ENCODE measurements around the gene CATSPERZ. TPM values are rescaled to one million over a fixed set of nuclear protein-coding genes. Genes with fewer than 3 reads are reported as not detected.
A peak's percentile ranks its signal among the peaks of the same experiment; 100 is the strongest.

The CATSPERZ gene
- total and polyA plus RNA-seq, 2 of the 13 experiments (the other 11 are each of a cell fraction or from before 2014, with no cell fraction given) = 0.22 to 0.48 TPM

- no peak for TF ChIP-seq IKZF4 (CRISPR knock-in tag; IDR thresholded peaks at IDR 0.05; ENCODE audit: borderline replicate concordance, low read depth, not compliant biosample characterization)
- TF ChIP-seq ZNF547 (CRISPR knock-in tag; IDR thresholded peaks at IDR 0.05) = no peak
- TF ChIP-seq TSC22D2 (CRISPR knock-in tag; IDR thresholded peaks at IDR 0.05; ENCODE audit: borderline replicate concordance) = no peak
- no peak for TF ChIP-seq ZNF451 (CRISPR knock-in tag; IDR thresholded peaks at IDR 0.05)
- TF ChIP-seq BRD4 (CRISPR knock-in tag; IDR thresholded peaks at IDR 0.05) = 0 out of 2 replicates have a peak, but pooled peaks have one; percentile 42
- TF ChIP-seq ZSCAN29 (CRISPR knock-in tag; conservative IDR thresholded peaks at IDR 0.05) = no peak
- no peak for TF ChIP-seq ZFYVE20 (CRISPR knock-in tag; IDR thresholded peaks at IDR 0.05; ENCODE audit: borderline replicate concordance, low read depth)
- no peak for TF ChIP-seq TBP (CRISPR knock-in tag; IDR thresholded peaks at IDR 0.05)
- TF ChIP-seq ZNF17 (CRISPR knock-in tag; IDR thresholded peaks at IDR 0.05) = no peak
- TF ChIP-seq CHD2 (IDR thresholded peaks at IDR 0.05; ENCODE audit: low read depth, low read length) = no peak
- no peak for TF ChIP-seq ZNF574 (CRISPR knock-in tag; IDR thresholded peaks at IDR 0.05)
- TF ChIP-seq ETV5 (CRISPR knock-in tag; IDR thresholded peaks at IDR 0.05; ENCODE audit: borderline replicate concordance) = no peak
- TF ChIP-seq ZC3H13 (CRISPR knock-in tag; IDR thresholded peaks at IDR 0.05) = 0 out of 2 replicates have a peak, but pooled peaks have one; percentile 23
- no peak for TF ChIP-seq SMAD9 (CRISPR knock-in tag; IDR thresholded peaks at IDR 0.05)
- TF ChIP-seq SRSF9 (IDR thresholded peaks at IDR 0.05; ENCODE audit: borderline replicate concordance, insufficient read depth, low read depth, low read length, poor library complexity, severe bottlenecking) = no peak
- no peak for TF ChIP-seq NR1H2 (CRISPR knock-in tag; IDR thresholded peaks at IDR 0.05; ENCODE audit: borderline replicate concordance, low read depth)
- TF ChIP-seq RAD21 (CRISPR knock-in tag; IDR thresholded peaks at IDR 0.05) = peak; percentile 49; the same call in 1 of the 2 replicates
- 0 out of 2 replicates have a peak, but pooled peaks have one; percentile 2 for TF ChIP-seq FOSL2 (CRISPR knock-in tag; IDR thresholded peaks at IDR 0.05)
- TF ChIP-seq ZNF441 (CRISPR knock-in tag; IDR thresholded peaks at IDR 0.05; ENCODE audit: borderline replicate concordance) = 0 out of 2 replicates have a peak, but pooled peaks have one; percentile 12
- no peak for TF ChIP-seq NR2C2 (CRISPR knock-in tag; IDR thresholded peaks at IDR 0.05; ENCODE audit: borderline replicate concordance)
- no peak for TF ChIP-seq ZNF282 (IDR thresholded peaks at IDR 0.05; ENCODE audit: partially characterized antibody)
- no peak for TF ChIP-seq FOXM1 (CRISPR knock-in tag; IDR thresholded peaks at IDR 0.05)
- no peak for TF ChIP-seq MAFK (conservative IDR thresholded peaks at IDR 0.05 in 1 of 2, IDR thresholded peaks at IDR 0.05 in 1 of 2; ENCODE audit: low read length in 2 of 2)
- no peak for TF ChIP-seq LCORL (IDR thresholded peaks at IDR 0.05)
- TF ChIP-seq LCORL (CRISPR knock-in tag; IDR thresholded peaks at IDR 0.05) = no peak
- TF ChIP-seq PREB (CRISPR knock-in tag; IDR thresholded peaks at IDR 0.05) = no peak
- no peak for TF ChIP-seq SPEN (CRISPR knock-in tag; IDR thresholded peaks at IDR 0.05; ENCODE audit: low read depth)
- TF ChIP-seq RXRB (CRISPR knock-in tag; IDR thresholded peaks at IDR 0.05; ENCODE audit: borderline replicate concordance) = no peak
- no peak for TF ChIP-seq ZFP36L1 (CRISPR knock-in tag; IDR thresholded peaks at IDR 0.05)
These were observed 16.6 kb downstream of the CATSPERZ start (continued) for GRCh38 chr11:64316672-64317324.

All from HepG2 (cell line).